Measurements from ENCODE around the gene C2CD2L. TPM values are rescaled to one million over a fixed set of nuclear protein-coding genes. Genes with fewer than 3 reads are reported as not detected.
A peak's percentile ranks its signal among the peaks of the same experiment; 100 is the strongest.

Gene C2CD2L
- total RNA-seq, 4 donors from 2014 or later: 5.1 to 12.8 (median 8.0) TPM

GRCh38 chr11:119067371-119068222 is 39.5 kb upstream of the C2CD2L start, which contains the start of gene VPS11:
Gene VPS11 (plus strand): TSS chr11:119067818. CDS start chr11:119067824, 6 bp downstream.
- H3K4me3 ChIP-seq: peak within 1 kb of the TSS; percentile 66 to 79 (median 74)
- no peaks in the 10 kb centered on the region for H3K9me3 ChIP-seq
- peak within 1 kb of the TSS; percentile 81 to 96 (median 88) for H3K27ac ChIP-seq
- H3K27me3 ChIP-seq: no peaks in the 10 kb centered on the region
- peak; percentile 87 for DNase-seq
- 0% methylated on average over 20 to 31 of the region's 49 CpGs for WGBS, 2 donors
- H3K4me1 ChIP-seq: peaks cover 3 to 47% (median 27%) of the 10 kb centered on the region in 3 donors
- H3K36me3 ChIP-seq: peaks cover 5 to 36% (median 6%) of the 10 kb centered on the region in 3 donors
- TF ChIP-seq CTCF (IDR thresholded peaks at IDR 0.05): peak in 1 of 6 experiments; percentile 48
- peak in 3 of 4 donors; percentile 64 to 72 (median 69) for TF ChIP-seq POLR2A (IDR thresholded peaks at IDR 0.05)
- intact Hi-C loops (cut with DNase I): no loop called here

GRCh38 chr11:119077839-119078238 is 29.3 kb upstream of the C2CD2L start:
- Histone ChIP-seq H3K4me3 (no peak overlapping the region), H3K4me1 (no peaks in the 10 kb centered on the region), H3K27me3 (no peaks in the 10 kb centered on the region), H3K9me3 (no peaks in the 10 kb centered on the region), H3K36me3 (peaks cover 43 to 100% (median 70%) of the 10 kb centered on the region in 3 donors), H3K27ac (no peak overlapping the region)
- no peak for TF ChIP-seq POLR2A (IDR thresholded peaks at IDR 0.05)
- no peak for TF ChIP-seq CTCF (IDR thresholded peaks at IDR 0.05)
- DNase-seq: no peak
- WGBS, 2 donors: 92 to 94% methylated on average over 7 of the region's 11 CpGs
- intact Hi-C loops (cut with DNase I): no loop called here

- peaks cover 36 to 92% (median 69%) of the 10 kb centered on the region in 3 donors for H3K36me3 ChIP-seq
- no peak for DNase-seq
Observed at GRCh38 chr11:119078675-119079420, 28.3 kb upstream of the C2CD2L start.

GRCh38 chr11:119081682-119082260 is 25.4 kb upstream of the C2CD2L start:
- Histone ChIP-seq H3K27ac (no peak overlapping the region), H3K27me3 (no peaks in the 10 kb centered on the region), H3K9me3 (no peaks in the 10 kb centered on the region), H3K4me3 (no peak overlapping the region), H3K36me3 (peaks cover 36 to 63% (median 49%) of the 10 kb centered on the region in 3 donors), H3K4me1 (peaks cover 13 to 22% (median 16%) of the 10 kb centered on the region in 3 donors)
- TF ChIP-seq POLR2A (IDR thresholded peaks at IDR 0.05) (no peak), CTCF (IDR thresholded peaks at IDR 0.05) (no peak)
- no peak for DNase-seq
- intact Hi-C loops (cut with DNase I): no loop called here
- WGBS, 2 donors: 58 to 64% methylated on average over 6 to 7 of the region's 7 CpGs

More at GRCh38 chr11:119078675-119079420, 28.3 kb upstream of the C2CD2L start:
- Histone ChIP-seq H3K4me1 (peaks cover 0 to 2% (median 0%) of the 10 kb centered on the region in 3 donors), H3K27me3 (no peaks in the 10 kb centered on the region), H3K27ac (no peak overlapping the region), H3K9me3 (no peaks in the 10 kb centered on the region), H3K4me3 (no peak overlapping the region)
- WGBS, 2 donors: 87 to 95% methylated on average over 13 to 16 of the region's 19 CpGs
- no peak for TF ChIP-seq CTCF (IDR thresholded peaks at IDR 0.05)
- TF ChIP-seq POLR2A (IDR thresholded peaks at IDR 0.05): no peak
- intact Hi-C loops (cut with DNase I): no loop called here
